Measurements from ENCODE around the gene FKBP6. TPM values are rescaled to one million over a fixed set of nuclear protein-coding genes. Genes with fewer than 3 reads are reported as not detected.

The FKBP6 gene
- total RNA-seq, 1 donor from 2014 or later: not detected

- no peaks in the 10 kb centered on the region for H3K9me3 ChIP-seq
- no peak for DNase-seq (ENCODE audit: extremely low spot score in 2 of 2)
- no peak overlapping the region for H3K4me3 ChIP-seq
- no peaks in the 10 kb centered on the region for H3K36me3 ChIP-seq
- intact Hi-C loops (cut with DNase I): no loop called here
- peaks cover 9% of the 10 kb centered on the region for H3K4me1 ChIP-seq
- no peak for TF ChIP-seq POLR2AphosphoS5 (IDR thresholded peaks at IDR 0.05; ENCODE audit: insufficient read depth in 1 of 2, low read depth in 1 of 2)
- TF ChIP-seq POLR2A (IDR thresholded peaks at IDR 0.05): no peak
- TF ChIP-seq CTCF (IDR thresholded peaks at IDR 0.05): no peak
- H3K27me3 ChIP-seq: no peaks in the 10 kb centered on the region
- no peak overlapping the region for H3K27ac ChIP-seq
Measured at GRCh38 chr7:73328696-73329095, 735 bp downstream of the FKBP6 start.

- H3K27ac ChIP-seq: no peak overlapping the region
- no peak for TF ChIP-seq POLR2A (IDR thresholded peaks at IDR 0.05)
- TF ChIP-seq POLR2AphosphoS5 (IDR thresholded peaks at IDR 0.05; ENCODE audit: insufficient read depth in 1 of 2, low read depth in 1 of 2): no peak
- TF ChIP-seq CTCF (IDR thresholded peaks at IDR 0.05): no peak
- H3K4me1 ChIP-seq: no peaks in the 10 kb centered on the region
- no peaks in the 10 kb centered on the region for H3K27me3 ChIP-seq
- H3K36me3 ChIP-seq: no peaks in the 10 kb centered on the region
- H3K4me3 ChIP-seq: no peak overlapping the region
- intact Hi-C loops (cut with DNase I): no loop called here
- no peaks in the 10 kb centered on the region for H3K9me3 ChIP-seq
- no peak for DNase-seq (ENCODE audit: extremely low spot score in 2 of 2)
Measured at GRCh38 chr7:73329861-73330581, 2.1 kb downstream of the FKBP6 start.

- no peaks in the 10 kb centered on the region for H3K27me3 ChIP-seq
- no peaks in the 10 kb centered on the region for H3K4me1 ChIP-seq
- TF ChIP-seq CTCF (IDR thresholded peaks at IDR 0.05) (no peak), POLR2AphosphoS5 (IDR thresholded peaks at IDR 0.05; ENCODE audit: insufficient read depth in 1 of 2, low read depth in 1 of 2) (no peak), POLR2A (IDR thresholded peaks at IDR 0.05) (no peak)
- no peak overlapping the region for H3K4me3 ChIP-seq
- no peaks in the 10 kb centered on the region for H3K9me3 ChIP-seq
- no peaks in the 10 kb centered on the region for H3K36me3 ChIP-seq
- no peak for DNase-seq (ENCODE audit: extremely low spot score in 2 of 2)
- intact Hi-C loops (cut with DNase I): no loop called here
- no peak overlapping the region for H3K27ac ChIP-seq
Measured at GRCh38 chr7:73330772-73331171, 2.8 kb downstream of the FKBP6 start.

- no peaks in the 10 kb centered on the region for H3K36me3 ChIP-seq
- no peak overlapping the region for H3K27ac ChIP-seq
- no peaks in the 10 kb centered on the region for H3K4me1 ChIP-seq
- H3K9me3 ChIP-seq: no peaks in the 10 kb centered on the region
- DNase-seq (ENCODE audit: extremely low spot score in 2 of 2): no peak
- no peak for TF ChIP-seq POLR2A (IDR thresholded peaks at IDR 0.05)
- TF ChIP-seq CTCF (IDR thresholded peaks at IDR 0.05): no peak
- no peak overlapping the region for H3K4me3 ChIP-seq
- H3K27me3 ChIP-seq: no peaks in the 10 kb centered on the region
- intact Hi-C loops (cut with DNase I): no loop called here
Measured at GRCh38 chr7:73332447-73332846, 4.5 kb downstream of the FKBP6 start.

- Histone ChIP-seq H3K9me3 (no peaks in the 10 kb centered on the region), H3K4me1 (peaks cover 14% of the 10 kb centered on the region), H3K4me3 (no peak overlapping the region), H3K27me3 (no peaks in the 10 kb centered on the region), H3K27ac (no peak overlapping the region), H3K36me3 (no peaks in the 10 kb centered on the region)
- TF ChIP-seq CTCF (IDR thresholded peaks at IDR 0.05) (no peak), POLR2AphosphoS5 (IDR thresholded peaks at IDR 0.05; ENCODE audit: insufficient read depth in 1 of 2, low read depth in 1 of 2) (no peak), POLR2A (IDR thresholded peaks at IDR 0.05) (no peak)
- intact Hi-C loops (cut with DNase I): no loop called here
- DNase-seq (ENCODE audit: extremely low spot score in 2 of 2): no peak
Measured at GRCh38 chr7:73338321-73338720, 10.4 kb downstream of the FKBP6 start.
